GM12892 (cell line): ENCODE data around the gene PLEKHA8.

Experiments used
- POLR2AphosphoS5 ChIP-seq: IDR thresholded peaks from 2 replicates; pipeline ENCODE4 v1.6.1; 2011; ENCODE audit warnings: low read depth, low read length, control low read depth
- TAF1 ChIP-seq: IDR thresholded peaks from 2 replicates; pipeline ENCODE4 v1.6.1; 2011; ENCODE audit warnings: low read depth, mild to moderate bottlenecking, control low read depth, low read length, borderline replicate concordance

DNA sequence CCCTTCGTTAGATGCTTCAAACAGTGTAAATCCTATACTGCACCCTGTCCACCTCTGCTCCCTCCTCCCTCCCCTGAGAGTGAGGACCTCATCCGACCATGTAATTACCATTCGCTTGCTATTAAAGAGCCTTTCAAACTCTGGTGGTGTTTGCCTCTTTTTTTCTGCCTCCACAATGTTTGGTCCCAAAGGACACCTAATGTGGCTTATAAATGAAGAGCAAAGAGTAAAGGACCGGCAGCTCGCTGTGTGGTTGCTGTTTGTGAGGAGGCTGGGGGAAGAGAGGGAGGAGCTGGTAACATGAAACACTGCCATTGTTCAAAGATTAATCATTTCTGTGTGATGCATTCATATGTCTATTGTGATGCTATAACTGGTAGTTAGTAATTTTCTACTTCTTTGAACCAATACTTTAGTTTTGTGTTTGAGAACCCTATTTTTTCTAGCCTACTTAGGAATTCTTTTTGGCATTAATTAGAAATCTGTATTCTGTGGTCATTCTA lies 134.5 kb downstream of the PLEKHA8 start:
- no peak for TF ChIP-seq POLR2AphosphoS5
- TF ChIP-seq TAF1, result no peak
